Measurements from ENCODE around the gene FLII.

- TF ChIP-seq CTCF (IDR thresholded peaks at IDR 0.05) (no peak), POLR2A (IDR thresholded peaks at IDR 0.05) (no peak), EP300 (IDR thresholded peaks at IDR 0.05; ENCODE audit: low read depth) (no peak)
These were observed 23.6 kb downstream of the FLII start for GRCh38 chr17:18234853-18235380.

All from transverse colon (tissue), 3 donors.